GM18505 (cell line): ENCODE data around the gene HYLS1.

Experiments used
- ATAC-seq: cut with Tn5 transposase; IDR thresholded peaks from one replicate; pipeline ENCODE4 v1.9.1; 2021; ENCODE audit not compliant: unreplicated experiment
- POLR2A ChIP-seq: IDR thresholded peaks from 4 replicates; pipeline ENCODE4 v1.6.1; 2011; ENCODE audit warnings: borderline replicate concordance; ENCODE audit not compliant: insufficient read depth, insufficient read length; ENCODE audit errors: extremely low read depth

HYLS1 gene

GRCh38 chr11:125918140-125918840, 30.8 kb downstream of the HYLS1 start:
- no peak for TF ChIP-seq POLR2A
- no peak for ATAC-seq

DNA sequence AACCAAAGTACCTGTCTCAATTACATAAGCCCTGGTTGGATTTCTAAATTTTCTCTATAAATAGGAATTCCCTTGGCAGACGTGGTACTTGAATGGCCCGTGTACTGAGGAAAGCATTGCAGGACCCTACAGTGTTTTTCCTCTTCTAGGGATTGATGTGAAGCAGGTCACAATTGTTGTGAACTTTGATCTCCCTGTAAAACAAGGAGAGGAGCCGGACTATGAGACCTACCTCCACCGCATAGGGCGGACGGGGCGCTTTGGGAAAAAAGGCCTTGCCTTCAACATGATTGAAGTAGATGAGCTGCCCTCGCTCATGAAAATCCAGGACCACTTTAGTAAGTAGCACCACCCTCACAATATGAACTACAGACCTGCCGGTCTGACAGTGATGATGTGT, 33.6 kb downstream of the HYLS1 start:
- no peak for ATAC-seq
- TF ChIP-seq POLR2A = no peak

- ATAC-seq = no peak
- no peak for TF ChIP-seq POLR2A
Measured at GRCh38 chr11:125922156-125922555, 34.7 kb downstream of the HYLS1 start.

DNA sequence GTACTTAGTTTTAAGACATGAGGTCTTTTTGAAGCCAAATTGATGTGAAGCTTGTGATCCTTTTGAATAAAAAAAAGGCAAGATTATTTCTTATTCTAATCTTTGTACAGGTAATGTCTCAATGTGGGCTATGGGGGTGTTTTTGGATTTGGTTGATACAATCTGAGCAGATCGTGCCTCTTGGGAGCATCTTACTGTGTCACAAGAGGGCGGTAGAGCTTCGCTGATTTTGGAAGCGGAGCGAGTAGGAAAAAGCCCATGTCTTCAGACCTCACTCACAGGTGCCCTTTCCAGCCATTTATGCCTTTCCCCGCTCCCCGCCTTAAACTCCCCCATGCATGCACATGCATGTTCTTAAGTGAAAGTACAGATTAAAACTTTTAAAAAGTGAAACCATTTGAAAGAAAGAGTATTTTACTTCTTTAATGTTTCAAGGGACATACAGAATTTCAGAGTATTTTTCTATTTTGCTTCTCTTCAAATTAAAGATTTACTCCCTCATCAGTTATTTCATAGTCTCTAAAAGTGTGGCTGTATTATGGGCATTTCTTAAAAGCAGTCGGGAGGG, 35.6 kb downstream of the HYLS1 start:
- TF ChIP-seq POLR2A = no peak
- ATAC-seq = no peak

- no peak for TF ChIP-seq POLR2A
- no peak for ATAC-seq
Measured at GRCh38 chr11:125923633-125924032, 36.2 kb downstream of the HYLS1 start.

DNA sequence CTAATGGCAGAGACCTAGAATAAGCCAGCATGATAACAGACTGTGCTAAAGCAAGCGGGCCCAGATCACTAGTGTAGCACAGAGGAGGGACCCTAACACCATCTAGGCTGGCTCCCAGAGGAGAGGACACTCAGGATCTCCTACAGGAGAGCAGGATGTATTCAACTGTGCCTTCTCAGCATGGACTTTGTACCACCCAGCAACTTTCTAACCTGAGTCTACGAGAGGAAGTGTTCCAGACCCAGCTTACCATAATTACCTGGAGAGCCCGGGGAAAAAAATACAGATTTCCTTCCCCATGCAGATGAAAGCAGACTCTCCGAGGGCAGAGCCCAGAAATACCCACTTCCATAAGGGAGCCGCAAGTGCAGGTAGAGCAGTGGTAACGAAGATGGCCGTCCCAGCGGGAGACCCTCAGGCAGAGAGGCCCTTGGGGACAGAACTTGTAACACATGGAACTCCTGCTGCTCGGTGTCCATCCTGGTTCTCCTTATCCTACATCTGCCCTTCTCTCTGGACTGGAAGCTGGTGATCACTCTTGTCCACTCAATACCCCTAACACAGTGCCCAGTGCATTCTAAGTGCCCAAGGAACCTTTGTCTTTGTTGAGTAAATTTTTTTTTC, 37.0 kb downstream of the HYLS1 start:
- ATAC-seq = no peak
- no peak for TF ChIP-seq POLR2A

GRCh38 chr11:125925247-125925740, 37.8 kb downstream of the HYLS1 start:
- no peak for TF ChIP-seq POLR2A
- ATAC-seq = no peak

GRCh38 chr11:125925804-125926203, 38.3 kb downstream of the HYLS1 start:
- ATAC-seq = no peak
- no peak for TF ChIP-seq POLR2A

GRCh38 chr11:125926682-125927081, 39.2 kb downstream of the HYLS1 start:
- no peak for ATAC-seq
- no peak for TF ChIP-seq POLR2A

GRCh38 chr11:125929445-125930075, 42.1 kb downstream of the HYLS1 start:
- no peak for TF ChIP-seq POLR2A
- no peak for ATAC-seq

GRCh38 chr11:125930076-125930450, 42.6 kb downstream of the HYLS1 start:
- ATAC-seq = no peak

DNA sequence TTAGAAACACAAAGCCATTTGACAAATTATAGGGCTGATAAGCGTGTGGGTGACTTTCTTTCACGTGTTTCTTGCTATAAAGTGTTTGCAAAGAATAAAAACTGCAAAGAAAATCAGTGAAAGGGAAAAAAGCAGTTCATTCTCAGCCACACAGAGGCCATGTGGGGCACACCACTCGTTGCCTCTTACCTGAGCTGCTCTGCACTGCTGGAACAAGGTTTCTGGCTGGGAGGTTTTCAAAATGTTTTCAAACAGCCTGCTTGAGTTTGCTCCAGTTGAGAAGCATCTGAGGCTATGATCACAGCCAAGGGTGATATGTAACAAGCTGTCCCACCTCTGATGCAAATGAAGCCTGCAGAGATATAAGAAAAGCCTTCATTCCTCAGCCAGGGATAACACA, 43.6 kb downstream of the HYLS1 start:
- no peak for ATAC-seq
- TF ChIP-seq POLR2A = no peak

More at GRCh38 chr11:125930076-125930450, 42.6 kb downstream of the HYLS1 start:
- TF ChIP-seq POLR2A = no peak

- no peak for ATAC-seq
- no peak for TF ChIP-seq POLR2A
Measured at GRCh38 chr11:125931668-125932067, 44.2 kb downstream of the HYLS1 start.

GRCh38 chr11:125932301-125932700, 44.8 kb downstream of the HYLS1 start:
- TF ChIP-seq POLR2A = no peak
- ATAC-seq = no peak

- TF ChIP-seq POLR2A = no peak
- no peak for ATAC-seq
Measured at GRCh38 chr11:125933030-125933813, 45.8 kb downstream of the HYLS1 start.
